Vagina (tissue), 2 donors: ENCODE results near the gene TOX2. TPM values are rescaled to one million over a fixed set of nuclear protein-coding genes. Genes with fewer than 3 reads are reported as not detected.

Experiments used
- DNase-seq, 2 donors: peaks; one replicate each; pipeline ENCODE4 v3.0.0-alpha.2; 2017; ENCODE audit errors: extremely low spot score in 2 of 2
- H3K27ac ChIP-seq: fragments of 200-600 bp; sonication (generic); one replicate; pipeline ENCODE4 v1.5.1; 2019
- H3K27me3 ChIP-seq: fragments of 200-600 bp; sonication (generic); one replicate; pipeline ENCODE4 v1.5.1; 2019
- H3K36me3 ChIP-seq, 2 donors: fragments of 200-600 bp; sonication (generic); one replicate each; pipeline ENCODE4 v1.5.1; 2017 to 2019
- H3K4me1 ChIP-seq: fragments of 200-600 bp; sonication (generic); one replicate; pipeline ENCODE4 v1.5.1; 2019
- H3K4me3 ChIP-seq, 2 donors: fragments of 200-600 bp; sonication (generic); 1 replicate in 1 of 2; 2 replicates in 1 of 2; pipeline ENCODE4 v1.5.1; 2016 to 2019
- H3K9me3 ChIP-seq: fragments of 200-600 bp; sonication (generic); one replicate; pipeline ENCODE4 v1.5.1; 2019
- CTCF ChIP-seq, 3 experiments: fragments of 450-650 bp in 2 of 3; fragments of 200-600 bp in 1 of 3; sonication (generic) in 1 of 3; IDR thresholded peaks; one replicate each; pipeline ENCODE4 v1.5.1; 2017 to 2019; ENCODE audit warnings: antibody characterized with exemption in 3 of 3, mild to moderate bottlenecking in 2 of 3, moderate library complexity in 2 of 3
- POLR2A ChIP-seq, 2 donors: fragments of 450-650 bp; IDR thresholded peaks; one replicate each; pipeline ENCODE4 v1.6.1; 2017; ENCODE audit warnings: antibody characterized with exemption in 2 of 2, mild to moderate bottlenecking in 2 of 2, moderate library complexity in 2 of 2
- POLR2AphosphoS5 ChIP-seq, 2 donors: sonication (generic); formaldehyde crosslinking; IDR thresholded peaks; one replicate each; pipeline ENCODE4 v1.9.0; 2017; ENCODE audit warnings: antibody characterized with exemption in 2 of 2, mild to moderate bottlenecking in 2 of 2, low read depth in 1 of 2; ENCODE audit not compliant: insufficient read depth in 1 of 2
- intact Hi-C: fragments of 100-400 bp; cut with DNase I; formaldehyde crosslinking; loops from one replicate; pipeline ENCODE4 v1.15.1; 2023
- total RNA-seq: library from RNA; depleted of rRNA; stranded (reverse); fragments of >200 nt; gene quantifications from one replicate; pipeline ENCODE4 v1.2.3, GENCODE V29; 2016

TOX2 gene
- total RNA-seq, 1 donor from 2014 or later: 5.2 TPM

DNA sequence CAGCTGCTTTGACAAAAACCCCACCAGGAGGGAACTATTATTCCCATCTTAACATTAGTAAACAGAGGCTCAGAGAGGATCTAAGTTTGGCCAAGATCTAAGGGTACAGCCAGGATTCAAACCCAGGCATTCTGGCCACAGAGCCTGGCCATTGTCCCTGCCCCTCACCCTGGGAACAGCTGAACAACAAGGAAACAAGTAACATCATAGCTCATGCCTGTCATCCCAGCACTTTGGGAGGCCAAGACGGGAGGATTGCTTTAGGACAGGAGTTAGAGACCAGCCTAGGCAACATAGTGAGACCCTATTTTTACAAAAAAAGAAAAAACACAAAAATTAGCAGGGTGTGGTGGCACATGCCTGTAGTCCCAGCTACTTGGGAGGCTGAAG, 27.5 kb downstream of the TOX2 start:
- TF ChIP-seq POLR2A (IDR thresholded peaks at IDR 0.05) (no peak), CTCF (IDR thresholded peaks at IDR 0.05) (no peak), POLR2AphosphoS5 (IDR thresholded peaks at IDR 0.05; ENCODE audit: insufficient read depth in 1 of 2, low read depth in 1 of 2) (no peak)
- intact Hi-C loops: no loop called here
- H3K27me3 ChIP-seq: no peaks in the 10 kb centered on the region

GRCh38 chr20:43942667-43943285, 28.1 kb downstream of the TOX2 start:
- no peak for TF ChIP-seq POLR2A (IDR thresholded peaks at IDR 0.05)
- TF ChIP-seq POLR2AphosphoS5 (IDR thresholded peaks at IDR 0.05; ENCODE audit: insufficient read depth in 1 of 2, low read depth in 1 of 2): no peak
- TF ChIP-seq CTCF (IDR thresholded peaks at IDR 0.05): no peak
- intact Hi-C loops: no loop called here
- no peaks in the 10 kb centered on the region for H3K9me3 ChIP-seq
- H3K27me3 ChIP-seq: no peaks in the 10 kb centered on the region
- no peak overlapping the region for H3K27ac ChIP-seq
- H3K36me3 ChIP-seq: no peaks in the 10 kb centered on the region
- DNase-seq: no peak
- H3K4me3 ChIP-seq: no peak overlapping the region
- H3K4me1 ChIP-seq: peaks cover 36% of the 10 kb centered on the region

More for the DNA sequence above, 27.5 kb downstream of the TOX2 start:
- Histone ChIP-seq H3K27ac (no peak overlapping the region), H3K36me3 (no peaks in the 10 kb centered on the region), H3K9me3 (no peaks in the 10 kb centered on the region), H3K4me1 (peaks cover 40% of the 10 kb centered on the region), H3K4me3 (no peak overlapping the region)
- no peak for DNase-seq

GRCh38 chr20:43943725-43944124, 29.1 kb downstream of the TOX2 start:
- Histone ChIP-seq H3K36me3 (no peaks in the 10 kb centered on the region), H3K27ac (no peak overlapping the region), H3K4me3 (no peak overlapping the region), H3K27me3 (no peaks in the 10 kb centered on the region), H3K4me1 (peaks cover 28% of the 10 kb centered on the region), H3K9me3 (no peaks in the 10 kb centered on the region)
- TF ChIP-seq POLR2A (IDR thresholded peaks at IDR 0.05) (no peak), POLR2AphosphoS5 (IDR thresholded peaks at IDR 0.05; ENCODE audit: insufficient read depth in 1 of 2, low read depth in 1 of 2) (no peak), CTCF (IDR thresholded peaks at IDR 0.05) (no peak)
- no peak for DNase-seq
- intact Hi-C loops: no loop called here

DNA sequence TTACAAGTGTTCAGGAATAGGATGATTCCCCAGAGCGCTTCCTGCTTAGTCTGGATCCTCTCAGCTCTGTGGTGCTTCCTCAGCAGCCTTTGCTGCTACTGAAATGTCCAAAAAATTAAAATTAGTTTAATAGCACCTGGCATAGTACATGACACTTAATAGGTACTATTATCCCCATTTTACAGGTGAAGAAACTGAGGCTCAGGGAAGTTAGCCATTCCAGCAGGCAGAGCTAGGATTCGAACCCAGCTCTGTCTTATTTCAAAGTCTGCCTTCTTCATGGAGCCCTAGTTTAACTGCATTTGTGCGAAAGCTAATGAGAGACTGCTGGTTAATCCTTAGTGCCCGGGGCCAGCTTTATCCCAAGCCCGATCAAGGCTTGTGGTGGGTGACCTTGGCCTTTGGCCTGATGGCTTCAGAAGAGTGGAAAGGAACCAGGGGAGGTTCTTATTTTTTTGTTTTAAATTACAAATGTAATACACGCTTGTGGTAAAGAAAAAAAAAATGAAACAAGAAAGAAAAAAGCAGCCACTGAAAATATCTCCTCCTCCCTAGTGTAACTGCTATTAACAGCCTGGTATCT, 30.1 kb downstream of the TOX2 start:
- intact Hi-C loops: no loop called here
- H3K27me3 ChIP-seq: no peaks in the 10 kb centered on the region
- TF ChIP-seq POLR2A (IDR thresholded peaks at IDR 0.05): no peak
- no peak for TF ChIP-seq CTCF (IDR thresholded peaks at IDR 0.05)
- no peak for TF ChIP-seq POLR2AphosphoS5 (IDR thresholded peaks at IDR 0.05; ENCODE audit: insufficient read depth in 1 of 2, low read depth in 1 of 2)

More for the DNA sequence above, 30.1 kb downstream of the TOX2 start:
- H3K9me3 ChIP-seq: no peaks in the 10 kb centered on the region
- H3K4me1 ChIP-seq: peaks cover 18% of the 10 kb centered on the region
- no peaks in the 10 kb centered on the region for H3K36me3 ChIP-seq
- DNase-seq: no peak
- no peak overlapping the region for H3K27ac ChIP-seq
- H3K4me3 ChIP-seq: no peak overlapping the region
